Effector memory CD8-positive, alpha-beta T cell (primary cell): Measurements from ENCODE around the gene CCDC185.

Source experiments
- ATAC-seq: fragments of 150-1000 bp; cut with Tn5 transposase; replicated peaks from 2 replicates; pipeline ENCODE4 v1.10.0; 2021; ENCODE audit warnings: mild to moderate bottlenecking, moderate library complexity
- DNase-seq, 3 experiments: peaks; one replicate each; pipeline ENCODE4 v3.0.0; 2021
- H3K27ac Mint-ChIP-seq, 2 donors: one replicate each; pipeline ENCODE4 v1.8.0; 2022; ENCODE audit warnings: mild to moderate bottlenecking in 2 of 2, mixed read lengths in 2 of 2, moderate library complexity in 2 of 2
- H3K27me3 Mint-ChIP-seq, 2 donors: one replicate each; pipeline ENCODE4 v1.8.0; 2022; ENCODE audit warnings: mixed read lengths in 2 of 2
- H3K36me3 Mint-ChIP-seq: one replicate; pipeline ENCODE4 v1.8.0; 2022; ENCODE audit warnings: mild to moderate bottlenecking, moderate library complexity, mixed read lengths; ENCODE audit not compliant: insufficient read depth
- H3K4me1 Mint-ChIP-seq, 2 donors: one replicate each; pipeline ENCODE4 v1.8.0; 2022; ENCODE audit warnings: low read depth in 2 of 2, mixed read lengths in 2 of 2
- H3K4me3 Mint-ChIP-seq, 2 donors: one replicate each; pipeline ENCODE4 v1.8.0; 2022; ENCODE audit warnings: mild to moderate bottlenecking in 2 of 2, mixed read lengths in 2 of 2, moderate library complexity in 2 of 2
- H3K9me3 Mint-ChIP-seq, 2 donors: one replicate each; pipeline ENCODE4 v1.8.0; 2022; ENCODE audit warnings: mixed read lengths in 2 of 2

The CCDC185 gene

GRCh38 chr1:223403184-223403815 lies 10.1 kb downstream of the CCDC185 start:
- peaks cover 0 to 9% of the 10 kb centered on the region in 2 donors for H3K9me3 Mint-ChIP-seq
- H3K4me3 Mint-ChIP-seq = no peak overlapping the region
- DNase-seq (no peak), ATAC-seq (no peak)
- no peaks in the 10 kb centered on the region for H3K36me3 Mint-ChIP-seq
- H3K27me3 Mint-ChIP-seq = peaks cover 32 to 44% of the 10 kb centered on the region in 2 donors
- no peaks in the 10 kb centered on the region for H3K4me1 Mint-ChIP-seq
- H3K27ac Mint-ChIP-seq = no peak overlapping the region

- ATAC-seq = no peak
Observed at GRCh38 chr1:223405507-223405906, 12.3 kb downstream of the CCDC185 start.

GRCh38 chr1:223410036-223410435 lies 16.8 kb downstream of the CCDC185 start:
- Mint-ChIP-seq H3K4me1 (no peaks in the 10 kb centered on the region), H3K4me3 (no peak overlapping the region), H3K36me3 (no peaks in the 10 kb centered on the region), H3K27me3 (peaks cover 22 to 41% of the 10 kb centered on the region in 2 donors), H3K9me3 (no peaks in the 10 kb centered on the region), H3K27ac (no peak overlapping the region)
- no peak for ATAC-seq
- DNase-seq = no peak

More at GRCh38 chr1:223405507-223405906, 12.3 kb downstream of the CCDC185 start:
- no peak for DNase-seq
- Mint-ChIP-seq H3K9me3 (peaks cover 0 to 9% of the 10 kb centered on the region in 2 donors), H3K4me1 (no peaks in the 10 kb centered on the region), H3K36me3 (no peaks in the 10 kb centered on the region), H3K4me3 (no peak overlapping the region), H3K27me3 (peaks cover 32 to 44% of the 10 kb centered on the region in 2 donors), H3K27ac (no peak overlapping the region)

GRCh38 chr1:223411309-223411708 lies 18.1 kb downstream of the CCDC185 start:
- Mint-ChIP-seq H3K4me1 (no peaks in the 10 kb centered on the region), H3K27ac (no peak overlapping the region), H3K27me3 (peaks cover 14 to 35% of the 10 kb centered on the region in 2 donors), H3K4me3 (no peak overlapping the region), H3K36me3 (no peaks in the 10 kb centered on the region), H3K9me3 (no peaks in the 10 kb centered on the region)
- DNase-seq (no peak), ATAC-seq (no peak)

- H3K36me3 Mint-ChIP-seq = no peaks in the 10 kb centered on the region
- no peak for ATAC-seq
Observed at GRCh38 chr1:223411710-223412109, 18.5 kb downstream of the CCDC185 start.

GRCh38 chr1:223413216-223413615 lies 20.0 kb downstream of the CCDC185 start:
- DNase-seq (no peak), ATAC-seq (no peak)
- H3K27me3 Mint-ChIP-seq = peaks cover 6 to 19% of the 10 kb centered on the region in 2 donors
- H3K4me3 Mint-ChIP-seq = no peak overlapping the region
- no peaks in the 10 kb centered on the region for H3K36me3 Mint-ChIP-seq
- no peaks in the 10 kb centered on the region for H3K9me3 Mint-ChIP-seq
- no peak overlapping the region for H3K27ac Mint-ChIP-seq
- no peaks in the 10 kb centered on the region for H3K4me1 Mint-ChIP-seq

More at GRCh38 chr1:223411710-223412109, 18.5 kb downstream of the CCDC185 start:
- H3K4me1 Mint-ChIP-seq = no peaks in the 10 kb centered on the region
- H3K27ac Mint-ChIP-seq = no peak overlapping the region
- H3K27me3 Mint-ChIP-seq = peaks cover 10 to 31% of the 10 kb centered on the region in 2 donors
- no peak for DNase-seq
- H3K4me3 Mint-ChIP-seq = no peak overlapping the region
- H3K9me3 Mint-ChIP-seq = no peaks in the 10 kb centered on the region

- no peak overlapping the region for H3K4me3 Mint-ChIP-seq
- H3K27ac Mint-ChIP-seq = no peak overlapping the region
- H3K27me3 Mint-ChIP-seq = peaks cover 9 to 11% of the 10 kb centered on the region in 2 donors
- no peaks in the 10 kb centered on the region for H3K4me1 Mint-ChIP-seq
- no peaks in the 10 kb centered on the region for H3K9me3 Mint-ChIP-seq
- H3K36me3 Mint-ChIP-seq = no peaks in the 10 kb centered on the region
- ATAC-seq (no peak), DNase-seq (no peak)
Observed at GRCh38 chr1:223417444-223417843, 24.2 kb downstream of the CCDC185 start.

GRCh38 chr1:223417903-223418663 lies 24.9 kb downstream of the CCDC185 start:
- Mint-ChIP-seq H3K27me3 (peaks cover 11 to 15% of the 10 kb centered on the region in 2 donors), H3K4me1 (no peaks in the 10 kb centered on the region), H3K4me3 (no peak overlapping the region), H3K9me3 (no peaks in the 10 kb centered on the region), H3K27ac (no peak overlapping the region), H3K36me3 (no peaks in the 10 kb centered on the region)
- DNase-seq (no peak), ATAC-seq (no peak)

- Mint-ChIP-seq H3K9me3 (no peaks in the 10 kb centered on the region), H3K27ac (no peak overlapping the region), H3K4me1 (no peaks in the 10 kb centered on the region), H3K4me3 (no peak overlapping the region), H3K36me3 (no peaks in the 10 kb centered on the region), H3K27me3 (peaks cover 3 to 15% of the 10 kb centered on the region in 2 donors)
- ATAC-seq (no peak), DNase-seq (no peak)
Observed at GRCh38 chr1:223419115-223419514, 25.9 kb downstream of the CCDC185 start.

- Mint-ChIP-seq H3K27ac (no peak overlapping the region), H3K36me3 (no peaks in the 10 kb centered on the region), H3K9me3 (no peaks in the 10 kb centered on the region), H3K4me3 (no peak overlapping the region), H3K4me1 (no peaks in the 10 kb centered on the region), H3K27me3 (peaks cover 0 to 18% of the 10 kb centered on the region in 2 donors)
- DNase-seq (no peak), ATAC-seq (no peak)
Observed at GRCh38 chr1:223419561-223419960, 26.3 kb downstream of the CCDC185 start.

GRCh38 chr1:223421025-223421424 lies 27.8 kb downstream of the CCDC185 start:
- Mint-ChIP-seq H3K4me3 (no peak overlapping the region), H3K4me1 (peaks cover 0 to 2% of the 10 kb centered on the region in 2 donors), H3K36me3 (no peaks in the 10 kb centered on the region), H3K27me3 (peaks cover 11 to 33% of the 10 kb centered on the region in 2 donors), H3K9me3 (no peaks in the 10 kb centered on the region), H3K27ac (no peak overlapping the region)
- ATAC-seq = no peak
- no peak for DNase-seq

GRCh38 chr1:223421676-223422075 lies 28.5 kb downstream of the CCDC185 start:
- H3K36me3 Mint-ChIP-seq = no peaks in the 10 kb centered on the region
- ATAC-seq (no peak), DNase-seq (no peak)
- H3K4me1 Mint-ChIP-seq = peaks cover 0 to 3% of the 10 kb centered on the region in 2 donors
- no peak overlapping the region for H3K4me3 Mint-ChIP-seq
- no peaks in the 10 kb centered on the region for H3K9me3 Mint-ChIP-seq
- no peak overlapping the region for H3K27ac Mint-ChIP-seq
- peaks cover 16 to 38% of the 10 kb centered on the region in 2 donors for H3K27me3 Mint-ChIP-seq

GRCh38 chr1:223422911-223423310 lies 29.7 kb downstream of the CCDC185 start:
- no peak for DNase-seq
- H3K27me3 Mint-ChIP-seq = peaks cover 16 to 42% of the 10 kb centered on the region in 2 donors
- peaks cover 0 to 3% of the 10 kb centered on the region in 2 donors for H3K4me1 Mint-ChIP-seq
- H3K4me3 Mint-ChIP-seq = no peak overlapping the region
- ATAC-seq = no peak
- H3K9me3 Mint-ChIP-seq = no peaks in the 10 kb centered on the region
- H3K27ac Mint-ChIP-seq = no peak overlapping the region
- no peaks in the 10 kb centered on the region for H3K36me3 Mint-ChIP-seq
